ENCODE data around the gene BAHCC1.

GRCh38 chr17:81470270-81470943 lies 75.2 kb downstream of the BAHCC1 start:
- TF ChIP-seq CTCF (IDR thresholded peaks at IDR 0.05; ENCODE audit: low read depth, low read length) (no peak), EZH2phosphoT487 (IDR thresholded peaks at IDR 0.05; ENCODE audit: low read depth) (no peak)

Measured in OCI-LY3 (cell line).